GM12878 (cell line): ENCODE data around the gene ZFHX2. TPM values are rescaled to one million over a fixed set of nuclear protein-coding genes. Genes with fewer than 3 reads are reported as not detected.

ENCODE experiments used
- ATAC-seq: fragments of 200-7000 bp; cut with Tn5 transposase; 3 replicates; pipeline ENCODE4 v1.9.1; 2020; ENCODE audit warnings: mild to moderate bottlenecking, moderate library complexity
- BruUV-seq: library from RNA; stranded (reverse); fragments of 400-500 nt; replicated peaks from 2 replicates; lab custom pipeline; 2021; lab: Mats Ljungman, UMichigan
- CTCF ChIA-PET: fragments of 300-600 bp; sonication (Branson Sonifier 250); formaldehyde crosslinking; extraction: SDS; loops from one replicate; lab custom pipeline; 2021; ENCODE audit warnings: inconsistent platforms; lab: Yijun Ruan, JAX
- POLR2A ChIA-PET: fragments of 350-600 bp; formaldehyde crosslinking; extraction: SDS; loops from one replicate; lab custom pipeline; 2021; ENCODE audit warnings: inconsistent platforms; lab: Charles Lee
- RAD21 ChIA-PET: fragments of 300-600 bp; sonication (Branson Sonifier 250); formaldehyde crosslinking; loops from one replicate; lab custom pipeline; 2023; ENCODE audit warnings: antibody characterized with exemption; ENCODE audit not compliant: unreplicated experiment; lab: Charles Lee
- SMC1A ChIA-PET: fragments of 300-600 bp; sonication (Branson Sonifier 250); formaldehyde crosslinking; loops from one replicate; lab custom pipeline; 2023; ENCODE audit not compliant: unreplicated experiment, uncharacterized antibody; lab: Charles Lee
- DNase-seq: peaks from one replicate; pipeline ENCODE4 v3.0.0-alpha.2; 2011; ENCODE audit warnings: low read depth, low spot score
- FAIRE-seq: peaks from 3 replicates; lab custom pipeline; 2011; peaks lifted over from hg19 to GRCh38; lab: Jason Lieb, UNC
- H2AFZ ChIP-seq: 2 replicates; pipeline ENCODE4 v1.6.0; 2011; ENCODE audit warnings: low read depth, low read length, control low read depth; ENCODE audit not compliant: control insufficient read depth
- H3K27ac ChIP-seq: 2 replicates; pipeline ENCODE4 v1.5.1; 2011; ENCODE audit warnings: control low read depth; ENCODE audit not compliant: control insufficient read depth, insufficient read depth
- H3K27me3 ChIP-seq, 2 experiments: replicated peaks in 1 of 2; 2 replicates each; pipeline versions ENCODE4 v1.6.0 to v1.6.1; 2011; ENCODE audit warnings: low read length in 1 of 2; ENCODE audit not compliant: control insufficient read depth in 2 of 2, insufficient read depth in 2 of 2
- H3K36me3 ChIP-seq, 2 experiments: 2 replicates each; pipeline ENCODE4 v1.5.1; 2011; ENCODE audit warnings: low read length in 1 of 2; ENCODE audit not compliant: control insufficient read depth in 2 of 2, insufficient read depth in 2 of 2
- H3K4me1 ChIP-seq: 2 replicates; pipeline ENCODE4 v1.6.1; 2011; ENCODE audit warnings: mild to moderate bottlenecking, low read length, moderate library complexity, mixed read lengths; ENCODE audit not compliant: control insufficient read depth, insufficient read depth
- H3K4me2 ChIP-seq: 2 replicates; pipeline ENCODE4 v1.6.0; 2011; ENCODE audit warnings: control low read depth; ENCODE audit not compliant: control insufficient read depth, insufficient read depth
- H3K4me3 ChIP-seq: fragments of 200-600 bp; sonication (generic); 2 replicates; pipeline ENCODE4 v1.5.1; 2016
- H3K79me2 ChIP-seq: 2 replicates; pipeline ENCODE4 v1.6.0; 2011; ENCODE audit warnings: low read length; ENCODE audit not compliant: control insufficient read depth, insufficient read depth
- H3K9ac ChIP-seq: 2 replicates; pipeline ENCODE4 v1.8.0; 2011; ENCODE audit warnings: low read length, control low read depth, mixed read lengths; ENCODE audit not compliant: control insufficient read depth, insufficient read depth
- H3K9me3 ChIP-seq: replicated peaks from 3 replicates; pipeline ENCODE4 v1.5.1; 2011; ENCODE audit warnings: mild to moderate bottlenecking, low read length; ENCODE audit not compliant: control insufficient read depth, insufficient read depth
- H4K20me1 ChIP-seq: 2 replicates; pipeline ENCODE4 v1.6.0; 2011; ENCODE audit not compliant: control insufficient read depth, insufficient read depth
- CBX3 ChIP-seq: fragments of 200-600 bp; sonication (generic); IDR thresholded peaks from 2 replicates; pipeline ENCODE4 v1.6.1; 2016; ENCODE audit warnings: low read depth, borderline replicate concordance
- CHD2 ChIP-seq: IDR thresholded peaks from 2 replicates; pipeline ENCODE4 v1.6.1; 2011; ENCODE audit warnings: low read depth, low read length, improper control_type of control experiment, borderline replicate concordance
- CUX1 ChIP-seq: IDR thresholded peaks from 2 replicates; pipeline ENCODE4 v1.6.1; 2012; ENCODE audit warnings: improper control_type of control experiment, low read depth, low read length; ENCODE audit not compliant: insufficient replicate concordance
- HDAC6 ChIP-seq: fragments of 200-600 bp; sonication (generic); IDR thresholded peaks from one replicate; pipeline ENCODE4 v1.8.0; 2017; ENCODE audit warnings: antibody characterized with exemption; ENCODE audit not compliant: unreplicated experiment
- JUNB ChIP-seq: IDR thresholded peaks from 2 replicates; pipeline ENCODE4 v1.6.1; 2016; ENCODE audit warnings: antibody characterized with exemption, mild to moderate bottlenecking
- KDM1A ChIP-seq: fragments of 200-600 bp; sonication (generic); IDR thresholded peaks from 2 replicates; pipeline ENCODE4 v1.6.1; 2016; ENCODE audit warnings: borderline replicate concordance
- NFXL1 ChIP-seq: fragments of 450-650 bp; IDR thresholded peaks from 2 replicates; pipeline ENCODE4 v1.6.1; 2017; ENCODE audit warnings: antibody characterized with exemption, mild to moderate bottlenecking, borderline replicate concordance
- SIX5 ChIP-seq: IDR thresholded peaks from 2 replicates; pipeline ENCODE4 v1.6.1; 2011; ENCODE audit warnings: mild to moderate bottlenecking, low read depth, low read length, moderate library complexity; ENCODE audit not compliant: severe bottlenecking
- SMARCA5 ChIP-seq: fragments of 450-650 bp; IDR thresholded peaks from 2 replicates; pipeline ENCODE4 v1.6.1; 2017; ENCODE audit warnings: mild to moderate bottlenecking
- SREBF2 ChIP-seq: IDR thresholded peaks from 2 replicates; pipeline ENCODE4 v1.6.1; 2012; ENCODE audit warnings: mild to moderate bottlenecking, low read length
- SUZ12 ChIP-seq: fragments of 200-600 bp; sonication (generic); IDR thresholded peaks from one replicate; pipeline ENCODE4 v1.6.1; 2018; ENCODE audit warnings: antibody characterized with exemption, mild to moderate bottlenecking; ENCODE audit not compliant: unreplicated experiment
- TARDBP ChIP-seq: IDR thresholded peaks from 2 replicates; pipeline ENCODE4 v1.6.1; 2016; ENCODE audit warnings: borderline replicate concordance
- ZBED1 ChIP-seq: IDR thresholded peaks from 2 replicates; pipeline ENCODE4 v1.6.1; 2016; ENCODE audit warnings: borderline replicate concordance
- ZSCAN29 ChIP-seq: fragments of 450-650 bp; IDR thresholded peaks from 2 replicates; pipeline ENCODE4 v1.6.1; 2017; ENCODE audit warnings: mild to moderate bottlenecking, moderate library complexity
- WGBS: methylation state at CpG from one replicate; pipeline ENCODE4 v1.1.6; 2016; ENCODE audit warnings: low lambda C conversion rate; ENCODE audit not compliant: insufficient replicate concordance, insufficient coverage; ENCODE audit errors: missing lambda C conversion rate; 5-methylcytosine and 5-hydroxymethylcytosine counted together
- in situ Hi-C: fragments of 300-500 bp; cut with MboI; formaldehyde crosslinking; loops from 9 replicates; pipeline ENCODE4 v1.14.3; 2018; ENCODE audit warnings: mixed read lengths
- intact Hi-C: fragments of 100-400 bp; cut with micrococcal nuclease; formaldehyde crosslinking; loops from one replicate; pipeline ENCODE4 v1.14.2; 2022; ENCODE audit not compliant: unreplicated experiment
- polyA plus RNA-seq, 11 experiments: library from polyadenylated mRNA; depleted of rRNA in 4 of 11; unstranded in 6 of 11; stranded (reverse) in 5 of 11; fragments of >200 nt; fragmentation: Nextera tagmentation in 4 of 11; fragmentation: Illumina TruSeq in 1 of 11; extraction: Ambion mirVana in 4 of 11; extraction: Trizol in 1 of 11; gene quantifications; 1 replicate in 1 of 11; 2 replicates in 10 of 11; pipeline versions ENCODE4 v1.2.1 to v1.2.3, GENCODE V29; 2011 to 2016; ENCODE audit warnings: inconsistent platforms in 2 of 11, missing spikeins in 2 of 11, low read depth in 1 of 11
- total RNA-seq, 4 experiments: library from RNA; depleted of rRNA in 3 of 4; stranded (reverse); fragments of >200 nt in 3 of 4; fragmentation: Illumina TruSeq in 1 of 4; extraction: Trizol in 1 of 4; gene quantifications; 2 replicates each; pipeline versions ENCODE4 v1.2.1 to v1.2.3, GENCODE V29; 2013 to 2021
- TF ChIP-seq, protein P1 (sequence below): IDR thresholded peaks from 2 replicates; pipeline ENCODE4 v1.6.1; 2012; ENCODE audit warnings: low read length, inconsistent platforms
- TF ChIP-seq, protein P2 (sequence below): fragments of 450-650 bp; IDR thresholded peaks from 2 replicates; pipeline ENCODE4 v1.6.1; 2017; ENCODE audit warnings: borderline replicate concordance
- TF ChIP-seq, protein P3 (sequence below): IDR thresholded peaks from 2 replicates; pipeline ENCODE4 v1.6.1; 2011; ENCODE audit warnings: borderline replicate concordance, low read depth, mild to moderate bottlenecking, moderate library complexity, mixed read lengths, low read length; ENCODE audit not compliant: insufficient read depth; ENCODE audit errors: extremely low read length

Gene ZFHX2
- total and polyA plus RNA-seq, 10 of the 15 experiments (the other 5 are each of a cell fraction or from before 2014, with no cell fraction given): 0.27 to 2.2 (median 0.55) TPM

- no peaks in the 10 kb centered on the region for H3K9me3 ChIP-seq
- no peak overlapping the region for H3K9ac ChIP-seq
- no peak overlapping the region for H3K4me2 ChIP-seq
- H2AFZ ChIP-seq: no peak overlapping the region
- no TSS peak for BruUV-seq
- POLR2A ChIA-PET: no interaction called here
- SMC1A ChIA-PET: interaction anchor here (1.3 kb wide), 1 partner anchor 35 kb away, joined by 3 read pairs; no protein-coding TSS in a partner anchor
- no peaks in the 10 kb centered on the region for H3K36me3 ChIP-seq
- no peak for FAIRE-seq
- H3K27ac ChIP-seq: no peak overlapping the region
- ATAC-seq: no peak
- no peaks in the 10 kb centered on the region for H3K79me2 ChIP-seq
- intact Hi-C loops (no loop called here), in situ Hi-C loops (no loop called here)
- 48% methylated on average over 9 of the region's 9 CpGs for WGBS
- no peaks in the 10 kb centered on the region for H3K4me1 ChIP-seq
- no peaks in the 10 kb centered on the region for H3K27me3 ChIP-seq
- H4K20me1 ChIP-seq: no peaks in the 10 kb centered on the region
- no peak for DNase-seq
- H3K4me3 ChIP-seq: no peak overlapping the region
- CTCF ChIA-PET: interaction anchor here (0.8 to 1.5 kb wide), 2 partner anchors 16 to 36 kb away, joined by 3 read pairs; no protein-coding TSS in a partner anchor
- RAD21 ChIA-PET: no interaction called here
- TF ChIP-seq, protein P1, sequence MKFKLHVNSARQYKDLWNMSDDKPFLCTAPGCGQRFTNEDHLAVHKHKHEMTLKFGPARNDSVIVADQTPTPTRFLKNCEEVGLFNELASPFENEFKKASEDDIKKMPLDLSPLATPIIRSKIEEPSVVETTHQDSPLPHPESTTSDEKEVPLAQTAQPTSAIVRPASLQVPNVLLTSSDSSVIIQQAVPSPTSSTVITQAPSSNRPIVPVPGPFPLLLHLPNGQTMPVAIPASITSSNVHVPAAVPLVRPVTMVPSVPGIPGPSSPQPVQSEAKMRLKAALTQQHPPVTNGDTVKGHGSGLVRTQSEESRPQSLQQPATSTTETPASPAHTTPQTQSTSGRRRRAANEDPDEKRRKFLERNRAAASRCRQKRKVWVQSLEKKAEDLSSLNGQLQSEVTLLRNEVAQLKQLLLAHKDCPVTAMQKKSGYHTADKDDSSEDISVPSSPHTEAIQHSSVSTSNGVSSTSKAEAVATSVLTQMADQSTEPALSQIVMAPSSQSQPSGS: no peak
- no peak for TF ChIP-seq KDM1A
- TF ChIP-seq ZSCAN29: no peak
- TF ChIP-seq, protein P2, sequence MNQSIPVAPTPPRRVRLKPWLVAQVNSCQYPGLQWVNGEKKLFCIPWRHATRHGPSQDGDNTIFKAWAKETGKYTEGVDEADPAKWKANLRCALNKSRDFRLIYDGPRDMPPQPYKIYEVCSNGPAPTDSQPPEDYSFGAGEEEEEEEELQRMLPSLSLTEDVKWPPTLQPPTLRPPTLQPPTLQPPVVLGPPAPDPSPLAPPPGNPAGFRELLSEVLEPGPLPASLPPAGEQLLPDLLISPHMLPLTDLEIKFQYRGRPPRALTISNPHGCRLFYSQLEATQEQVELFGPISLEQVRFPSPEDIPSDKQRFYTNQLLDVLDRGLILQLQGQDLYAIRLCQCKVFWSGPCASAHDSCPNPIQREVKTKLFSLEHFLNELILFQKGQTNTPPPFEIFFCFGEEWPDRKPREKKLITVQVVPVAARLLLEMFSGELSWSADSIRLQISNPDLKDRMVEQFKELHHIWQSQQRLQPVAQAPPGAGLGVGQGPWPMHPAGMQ: no peak
- TF ChIP-seq CHD2: no peak
- TF ChIP-seq SREBF2: no peak
- TF ChIP-seq HDAC6: no peak
- TF ChIP-seq SMARCA5: no peak
- TF ChIP-seq CUX1: no peak
- no peak for TF ChIP-seq SIX5
- TF ChIP-seq TARDBP: no peak
- TF ChIP-seq ZBED1: no peak
- TF ChIP-seq NFXL1: no peak
- no peak for TF ChIP-seq SUZ12
- TF ChIP-seq CBX3: no peak
- no peak for TF ChIP-seq JUNB
- TF ChIP-seq, protein P3, sequence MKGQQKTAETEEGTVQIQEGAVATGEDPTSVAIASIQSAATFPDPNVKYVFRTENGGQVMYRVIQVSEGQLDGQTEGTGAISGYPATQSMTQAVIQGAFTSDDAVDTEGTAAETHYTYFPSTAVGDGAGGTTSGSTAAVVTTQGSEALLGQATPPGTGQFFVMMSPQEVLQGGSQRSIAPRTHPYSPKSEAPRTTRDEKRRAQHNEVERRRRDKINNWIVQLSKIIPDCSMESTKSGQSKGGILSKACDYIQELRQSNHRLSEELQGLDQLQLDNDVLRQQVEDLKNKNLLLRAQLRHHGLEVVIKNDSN: no peak
Observed at GRCh38 chr14:23522643-23523198, 28.8 kb downstream of the ZFHX2 start.
